Pulmonary artery endothelial cell (primary cell): ENCODE results near the gene RBM19. TPM values are rescaled to one million over a fixed set of nuclear protein-coding genes. Genes with fewer than 3 reads are reported as not detected.
"Not testable (repeated sequence)": the region's sequence is repeated elsewhere in the genome, so short reads cannot be mapped to it uniquely, and the experiment has no call there.

Source experiments
- DNase-seq: peaks from one replicate; pipeline ENCODE4 v3.0.0-alpha.2; 2011; ENCODE audit warnings: low read depth, low spot score
- total RNA-seq: library from RNA; depleted of rRNA; stranded (reverse); fragments of >200 nt; gene quantifications from 2 replicates; pipeline ENCODE4 v1.2.3, GENCODE V29; 2014

RBM19 gene
- total RNA-seq, 1 donor from 2014 or later = 21.4 TPM

- DNase-seq = no peak
Observed at GRCh38 chr12:113906411-113907200, 59.5 kb downstream of the RBM19 start.

DNA sequence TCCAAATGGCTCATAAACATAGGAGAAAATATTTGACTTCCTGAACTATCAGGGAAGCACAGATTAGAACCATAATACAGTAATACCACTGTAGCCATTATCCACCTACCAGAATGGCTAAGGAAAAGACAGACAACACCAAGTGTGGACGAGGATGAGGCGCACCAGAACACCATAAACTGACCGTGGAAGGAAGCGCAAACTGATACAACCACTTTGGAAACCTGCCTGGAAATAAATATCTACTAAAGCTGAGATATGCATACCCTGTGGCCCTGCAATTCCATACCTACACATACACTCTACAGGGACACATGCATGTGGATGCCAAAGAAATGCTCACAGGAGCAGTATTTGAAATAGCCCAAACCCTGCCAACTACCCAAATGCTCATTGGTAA lies 60.3 kb downstream of the RBM19 start:
- no peak for DNase-seq

- DNase-seq = no peak
Observed at GRCh38 chr12:113903381-113903863, 62.7 kb downstream of the RBM19 start.

DNA sequence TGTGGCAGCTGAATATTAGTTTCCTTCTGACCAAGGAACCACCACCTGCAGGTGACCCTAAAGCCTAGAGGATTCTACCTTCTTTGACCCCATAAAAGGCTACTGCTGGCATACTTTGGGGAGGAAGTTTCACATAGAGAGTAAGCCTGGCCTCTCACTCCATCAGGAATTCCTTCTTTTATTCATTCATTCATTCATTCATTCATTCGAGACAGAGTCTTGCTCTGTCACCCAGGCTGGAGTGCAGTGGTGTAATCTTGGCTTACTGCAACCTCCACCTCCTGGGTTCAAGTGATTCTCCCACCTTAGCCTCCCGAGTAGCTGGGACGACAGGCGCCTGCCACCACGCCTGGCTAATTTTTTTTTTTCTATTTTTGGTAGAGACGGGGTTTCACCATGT lies 64.8 kb downstream of the RBM19 start:
- not testable (repeated sequence) for DNase-seq

- no peak for DNase-seq
Observed at GRCh38 chr12:113900716-113901115, 65.4 kb downstream of the RBM19 start.

GRCh38 chr12:113899561-113900471 lies 66.3 kb downstream of the RBM19 start:
- DNase-seq = no peak

DNA sequence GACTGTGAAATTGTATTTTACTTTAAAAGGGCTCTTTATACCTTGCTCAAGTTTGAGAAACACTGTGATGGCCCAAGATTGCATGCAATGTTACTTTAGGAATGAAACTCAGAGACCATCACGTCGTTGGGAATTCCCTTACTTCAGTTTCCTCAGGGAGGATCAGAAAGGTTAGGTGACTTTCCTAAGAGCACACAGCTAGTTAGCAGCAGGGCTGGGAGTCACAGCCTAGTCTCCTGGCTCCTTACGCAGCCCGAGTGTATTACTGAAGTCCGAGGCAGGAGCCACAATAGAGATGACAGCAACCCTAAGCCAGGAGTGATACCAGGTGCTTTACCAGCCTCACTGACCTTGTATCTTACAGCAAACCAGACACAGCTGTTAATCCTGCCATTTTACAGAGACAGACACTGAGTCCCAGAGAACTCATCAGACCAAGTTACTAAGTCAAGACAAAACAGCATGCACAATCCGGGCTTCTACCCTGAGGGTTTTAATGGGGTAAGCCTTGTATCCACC lies 67.0 kb downstream of the RBM19 start:
- no peak for DNase-seq

- no peak for DNase-seq
Observed at GRCh38 chr12:113898466-113898865, 67.7 kb downstream of the RBM19 start.

DNA sequence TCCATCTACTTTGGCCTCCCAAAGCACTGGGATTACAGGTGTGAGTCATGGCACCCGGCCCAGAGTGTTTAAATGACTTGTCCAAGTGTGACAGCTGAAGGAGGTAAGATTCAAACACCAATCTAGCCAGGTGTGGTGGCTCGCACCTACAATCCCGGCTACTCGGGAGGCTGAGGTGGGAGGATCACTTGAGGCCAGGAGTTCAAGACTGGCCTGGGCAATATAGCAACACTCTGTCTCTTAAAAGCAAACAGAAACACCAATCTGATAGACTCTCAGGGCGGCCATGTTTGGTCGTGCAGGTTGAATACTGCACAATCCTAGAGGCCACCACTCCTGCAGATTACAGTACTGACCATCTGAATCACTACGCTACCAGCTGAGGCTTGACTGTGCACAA lies 68.7 kb downstream of the RBM19 start:
- no peak for DNase-seq

DNA sequence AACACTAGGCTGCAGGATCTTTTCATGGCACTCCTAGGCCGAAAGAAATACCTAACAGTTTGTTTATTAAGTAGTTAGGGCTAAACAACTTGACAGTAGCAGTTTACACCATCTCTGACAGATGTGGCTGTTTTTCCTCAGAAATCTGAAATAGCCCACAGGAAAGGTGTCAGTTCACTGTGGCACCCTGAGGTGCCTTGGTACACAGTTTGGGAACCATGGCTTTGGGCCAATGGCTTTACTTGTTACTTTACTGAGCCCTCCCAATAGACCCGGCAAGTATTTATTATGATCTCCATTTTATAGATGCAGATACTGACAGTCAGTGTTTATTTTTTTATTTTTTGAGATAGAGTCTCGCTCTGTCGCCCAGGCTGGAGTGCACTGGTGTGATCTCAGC lies 69.3 kb downstream of the RBM19 start:
- no peak for DNase-seq

DNA sequence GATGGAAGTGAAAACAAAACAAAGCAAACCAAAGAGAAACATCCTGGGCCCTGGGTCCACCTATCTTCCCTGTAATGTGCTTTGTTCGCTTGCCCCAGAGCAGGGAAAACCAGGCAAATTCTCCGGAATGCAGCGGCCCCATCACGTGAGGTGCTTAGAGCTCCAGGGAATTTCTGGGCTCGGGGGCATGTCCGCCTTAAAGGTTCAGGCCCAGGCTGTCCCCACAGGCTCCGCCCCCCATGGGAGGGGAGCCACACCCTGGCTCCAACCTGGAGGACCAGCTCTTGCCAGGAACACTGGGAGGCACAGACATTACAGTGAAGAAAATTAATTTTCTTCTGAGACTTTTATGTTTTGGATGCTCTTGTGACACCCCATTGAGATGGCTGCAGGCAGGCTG lies 69.9 kb downstream of the RBM19 start:
- no peak for DNase-seq

DNA sequence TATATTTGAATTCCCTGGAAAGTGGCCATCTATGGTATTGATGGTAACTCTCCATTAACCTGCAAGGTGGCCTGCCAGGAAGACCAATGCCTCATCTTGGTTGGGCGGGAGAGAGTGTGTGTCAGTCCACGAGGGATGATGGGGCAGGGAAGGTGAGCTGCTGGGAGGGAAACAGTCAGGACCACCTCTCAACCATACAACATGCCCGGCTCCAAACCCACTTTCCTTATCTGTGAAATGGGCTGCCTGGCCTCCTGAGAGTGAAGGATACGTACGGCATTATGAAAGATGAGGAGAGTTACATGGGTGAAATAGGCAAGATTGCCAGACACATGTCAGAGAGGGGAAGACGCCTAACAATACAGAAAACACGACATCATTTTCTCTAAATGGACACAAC lies 70.9 kb downstream of the RBM19 start:
- no peak for DNase-seq

- no peak for DNase-seq
Observed at GRCh38 chr12:113894697-113895096, 71.4 kb downstream of the RBM19 start.

DNA sequence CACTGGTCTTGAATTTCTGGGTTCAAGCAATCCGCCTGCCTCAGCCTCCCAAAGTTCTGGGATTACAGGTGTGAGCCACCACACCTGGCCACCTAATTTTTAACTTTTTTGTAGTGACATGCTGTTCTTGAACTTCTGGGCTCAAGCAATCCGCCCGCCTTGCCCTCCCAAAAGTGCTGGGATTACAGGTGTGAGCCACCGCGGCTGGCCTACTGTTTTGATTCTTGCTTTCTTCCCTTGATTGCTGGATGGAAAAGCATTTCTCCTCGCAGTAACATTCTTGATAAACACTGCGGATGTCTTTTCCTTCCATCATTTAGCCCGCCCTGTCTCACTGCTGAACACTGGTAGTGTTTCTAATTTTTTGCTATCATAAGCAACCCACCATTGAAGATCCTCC lies 72.9 kb downstream of the RBM19 start:
- DNase-seq = no peak

DNA sequence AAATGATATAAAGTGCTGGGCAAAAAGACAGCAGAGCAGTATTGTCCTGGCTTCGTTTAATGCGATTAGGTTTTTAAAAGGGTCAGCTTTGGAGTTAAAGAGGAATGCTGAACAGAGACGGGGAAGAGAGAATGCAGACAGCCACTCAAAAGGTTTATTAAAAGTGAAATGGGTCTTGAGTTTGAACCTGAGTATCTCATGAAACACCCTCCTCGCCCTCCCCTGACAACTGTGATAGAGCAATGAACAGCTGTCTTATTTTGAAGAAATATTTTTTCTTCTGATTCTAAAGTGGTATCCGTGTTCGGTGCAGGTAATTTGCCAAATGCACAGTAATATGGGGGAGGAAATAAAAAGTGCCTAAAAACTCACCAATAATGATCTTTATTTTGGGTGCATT lies 73.6 kb downstream of the RBM19 start:
- DNase-seq = no peak

GRCh38 chr12:113891739-113892520 lies 74.2 kb downstream of the RBM19 start:
- no peak for DNase-seq

GRCh38 chr12:113891167-113891692 lies 74.9 kb downstream of the RBM19 start:
- no peak for DNase-seq

DNA sequence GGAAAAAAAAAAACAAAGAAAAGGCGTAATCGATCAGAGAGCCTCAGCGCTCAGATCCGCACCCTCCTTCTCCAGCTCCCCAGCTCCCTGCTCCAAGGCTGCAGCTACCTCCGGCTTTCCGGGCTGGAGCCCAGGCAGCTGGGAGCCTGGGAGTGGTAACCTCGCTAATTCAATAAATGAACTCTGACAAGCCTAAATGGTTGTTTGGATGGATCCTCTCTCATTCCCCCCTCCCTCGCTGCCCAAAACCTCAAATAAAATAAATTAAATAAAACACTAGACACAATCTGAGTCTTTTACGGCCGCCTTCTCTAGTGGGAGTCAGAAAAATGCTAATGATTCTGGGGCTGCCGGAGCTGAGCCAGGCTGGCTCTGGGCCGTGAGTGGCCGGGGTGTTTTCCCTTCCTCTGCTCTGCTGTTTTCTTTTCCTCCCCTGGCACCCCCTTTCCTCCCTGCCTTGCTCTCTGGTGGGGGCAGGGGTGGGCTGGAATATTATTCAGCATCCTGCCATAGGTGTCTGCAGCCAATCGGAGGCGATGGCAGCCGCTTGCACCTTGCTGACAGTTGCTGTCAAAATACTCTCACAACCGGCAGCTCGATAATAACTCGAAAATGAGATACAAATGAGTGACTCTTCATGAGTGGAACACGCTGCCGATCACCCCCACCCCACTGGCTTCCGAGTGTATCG lies 76.1 kb downstream of the RBM19 start:
- DNase-seq = no peak

GRCh38 chr12:113889076-113889475 lies 77.0 kb downstream of the RBM19 start:
- DNase-seq = no peak

- DNase-seq = no peak
Observed at GRCh38 chr12:113888435-113888834, 77.7 kb downstream of the RBM19 start.

DNA sequence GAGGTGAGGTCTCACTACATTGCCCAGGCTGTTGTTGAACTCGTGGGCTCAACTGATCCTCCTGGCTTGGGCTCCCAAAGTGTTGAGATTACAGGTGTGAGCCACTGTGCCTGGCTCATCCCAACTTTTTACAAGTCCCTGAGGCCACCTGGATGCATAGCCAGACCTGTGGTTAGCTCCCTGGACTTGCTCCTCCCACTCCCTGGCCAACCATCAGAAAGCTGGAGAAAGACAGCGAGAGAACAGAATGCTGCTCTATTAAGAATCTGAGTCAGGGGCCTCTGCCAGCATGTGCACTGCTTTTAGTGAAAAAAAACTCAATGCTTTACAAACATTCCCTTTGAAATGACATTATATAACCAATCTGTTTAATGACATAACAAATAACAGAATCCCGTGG lies 78.2 kb downstream of the RBM19 start:
- DNase-seq = no peak
